ENCODE measurements around the gene DAPK3. TPM values are rescaled to one million over a fixed set of nuclear protein-coding genes. Genes with fewer than 3 reads are reported as not detected.
"Not testable (repeated sequence)": the region's sequence is repeated elsewhere in the genome, so short reads cannot be mapped to it uniquely, and the experiment has no call there.

Gene DAPK3
- total and polyA plus RNA-seq, 12 donors, result 72.5 to 222 (median 112) TPM

- Histone ChIP-seq H3K27ac (peak overlapping the region in 7 of 10 donors; percentile 5 to 48 (median 22)), H3K9me3 (no peaks in the 10 kb centered on the region), H3K4me3 (no peak overlapping the region), H3K27me3 (no peaks in the 10 kb centered on the region), H3K36me3 (peaks cover 0 to 61% (median 22%) of the 10 kb centered on the region in 9 donors), H3K4me1 (peaks cover 41 to 85% (median 69%) of the 10 kb centered on the region in 9 donors)
- WGBS, 2 donors, result 68 to 69% methylated on average over 27 of the region's 27 CpGs
- peak in 1 of 8 donors; percentile 19 for ATAC-seq
- intact Hi-C loops (cut with DNase I), result loop anchor here in 1 of 10 donors (5.0 kb wide), 1 partner anchor 45 kb away; no protein-coding TSS in a partner anchor
- no peak for DNase-seq
- no peak for TF ChIP-seq CTCF (IDR thresholded peaks at IDR 0.05)
Observed at GRCh38 chr19:4012092-4012974, 41.4 kb upstream of the DAPK3 start.

- DNase-seq, H3K27me3 ChIP-seq, H3K4me3 ChIP-seq, ATAC-seq, H3K9me3 ChIP-seq: not testable (repeated sequence)
- 47 to 64% methylated on average over 6 of the region's 6 CpGs for WGBS, 2 donors
- intact Hi-C loops (cut with DNase I), result loop anchor here in 1 of 10 donors (5.0 kb wide), 1 partner anchor 46 kb away; no protein-coding TSS in a partner anchor
- H3K36me3 ChIP-seq, result peaks cover 0 to 56% (median 22%) of the 10 kb centered on the region in 9 donors
- peaks cover 41 to 86% (median 68%) of the 10 kb centered on the region in 9 donors for H3K4me1 ChIP-seq
- peak overlapping the region in 2 of 10 donors; percentile 36 to 38 for H3K27ac ChIP-seq
Observed at GRCh38 chr19:4011430-4011829, 40.5 kb upstream of the DAPK3 start.

- TF ChIP-seq CTCF (IDR thresholded peaks at IDR 0.05), result no peak
- intact Hi-C loops (cut with DNase I), result loop anchor here in 1 of 10 donors (5.0 kb wide), 1 partner anchor 47 kb away; no protein-coding TSS in a partner anchor
- Histone ChIP-seq H3K27me3 (no peaks in the 10 kb centered on the region), H3K4me1 (peaks cover 37 to 81% (median 64%) of the 10 kb centered on the region in 9 donors), H3K36me3 (peaks cover 0 to 49% (median 20%) of the 10 kb centered on the region in 9 donors), H3K27ac (peak overlapping the region in 4 of 10 donors; percentile 36 to 68 (median 38)), H3K4me3 (no peak overlapping the region), H3K9me3 (no peaks in the 10 kb centered on the region)
- 28 to 48% methylated on average over 14 of the region's 14 CpGs for WGBS, 2 donors
- no peak for ATAC-seq
- DNase-seq, result no peak
Observed at GRCh38 chr19:4010808-4011110, 39.9 kb upstream of the DAPK3 start.

- WGBS, 2 donors, result 42 to 49% methylated on average over 24 of the region's 24 CpGs
- Histone ChIP-seq H3K4me3 (peak overlapping the region in 2 of 10 donors; percentile 5 to 8), H3K36me3 (peaks cover 0 to 44% (median 15%) of the 10 kb centered on the region in 9 donors), H3K27ac (peak overlapping the region in 5 of 10 donors; percentile 16 to 68 (median 39)), H3K9me3 (no peaks in the 10 kb centered on the region), H3K27me3 (no peaks in the 10 kb centered on the region), H3K4me1 (peaks cover 37 to 76% (median 58%) of the 10 kb centered on the region in 9 donors)
- DNase-seq (no peak), ATAC-seq (no peak)
- intact Hi-C loops (cut with DNase I), result loop anchor here in 4 of 10 donors (5.0 to 10.0 kb wide), 4 partner anchors 47 to 112 kb away; partner anchors contain the start of genes ZBTB7A (in 2 of the 4) and MAP2K2 (in 1 of the 4)
- no peak for TF ChIP-seq CTCF (IDR thresholded peaks at IDR 0.05)
Observed at GRCh38 chr19:4009990-4010807, 39.3 kb upstream of the DAPK3 start.

All from heart right ventricle (tissue), 16 donors.